NT2/D1 (cell line): ENCODE results near the gene BICDL1.

Experiments
- DNase-seq: peaks from one replicate; pipeline ENCODE4 v3.0.0-alpha.2; 2011; ENCODE audit warnings: low read depth, low spot score
- H3K27me3 ChIP-seq: 2 replicates; pipeline ENCODE4 v1.6.0; 2011; ENCODE audit warnings: mild to moderate bottlenecking; ENCODE audit not compliant: insufficient read length, insufficient read depth
- H3K36me3 ChIP-seq: 2 replicates; pipeline ENCODE4 v1.6.1; 2011; ENCODE audit warnings: mild to moderate bottlenecking, low read length, mixed read lengths; ENCODE audit not compliant: insufficient read depth, insufficient read length
- H3K4me1 ChIP-seq: 2 replicates; pipeline ENCODE4 v1.5.1; 2011; ENCODE audit not compliant: insufficient read depth, insufficient read length
- H3K4me3 ChIP-seq: 2 replicates; pipeline ENCODE4 v1.5.1; 2011; ENCODE audit warnings: low read depth; ENCODE audit not compliant: insufficient read length
- H3K9ac ChIP-seq: 2 replicates; pipeline ENCODE4 v1.6.0; 2011; ENCODE audit warnings: low read depth; ENCODE audit not compliant: insufficient read length
- H3K9me3 ChIP-seq: 2 replicates; pipeline ENCODE4 v1.5.1; 2011; ENCODE audit warnings: mild to moderate bottlenecking, low read length; ENCODE audit not compliant: insufficient read depth
- SUZ12 ChIP-seq: IDR thresholded peaks from 2 replicates; pipeline ENCODE4 v1.6.1; 2011; ENCODE audit not compliant: insufficient read length, insufficient read depth; ENCODE audit errors: extremely low read depth
- YY1 ChIP-seq: IDR thresholded peaks from 2 replicates; pipeline ENCODE4 v1.6.1; 2011; ENCODE audit not compliant: insufficient read length, insufficient read depth
- ZNF274 ChIP-seq: IDR thresholded peaks from 2 replicates; pipeline ENCODE4 v1.6.1; 2011; ENCODE audit warnings: mild to moderate bottlenecking, low read depth, low read length

The BICDL1 gene

GRCh38 chr12:120060196-120060595, 71.2 kb downstream of the BICDL1 start:
- Histone ChIP-seq H3K36me3 (no peaks in the 10 kb centered on the region), H3K9me3 (no peaks in the 10 kb centered on the region), H3K27me3 (no peaks in the 10 kb centered on the region), H3K4me1 (no peaks in the 10 kb centered on the region), H3K9ac (no peak overlapping the region), H3K4me3 (no peak overlapping the region)
- no peak for DNase-seq
- no peak for TF ChIP-seq SUZ12
- no peak for TF ChIP-seq YY1
- TF ChIP-seq ZNF274: no peak

- H3K9me3 ChIP-seq: no peaks in the 10 kb centered on the region
- H3K36me3 ChIP-seq: no peaks in the 10 kb centered on the region
- no peaks in the 10 kb centered on the region for H3K4me1 ChIP-seq
- TF ChIP-seq ZNF274 (no peak), SUZ12 (no peak), YY1 (no peak)
- no peak for DNase-seq
- no peak overlapping the region for H3K9ac ChIP-seq
- no peaks in the 10 kb centered on the region for H3K27me3 ChIP-seq
- no peak overlapping the region for H3K4me3 ChIP-seq
These were observed 71.7 kb downstream of the BICDL1 start for GRCh38 chr12:120060717-120061116.

GRCh38 chr12:120061575-120062214, 72.7 kb downstream of the BICDL1 start:
- no peaks in the 10 kb centered on the region for H3K27me3 ChIP-seq
- H3K36me3 ChIP-seq: no peaks in the 10 kb centered on the region
- H3K4me3 ChIP-seq: no peak overlapping the region
- no peaks in the 10 kb centered on the region for H3K4me1 ChIP-seq
- TF ChIP-seq YY1 (no peak), ZNF274 (no peak), SUZ12 (no peak)
- no peak for DNase-seq
- H3K9me3 ChIP-seq: no peaks in the 10 kb centered on the region
- no peak overlapping the region for H3K9ac ChIP-seq

GRCh38 chr12:120062976-120063579, 74.0 kb downstream of the BICDL1 start:
- TF ChIP-seq YY1: no peak
- no peak for TF ChIP-seq ZNF274
- TF ChIP-seq SUZ12: no peak
- DNase-seq: no peak
- H3K9ac ChIP-seq: no peak overlapping the region
- H3K9me3 ChIP-seq: no peaks in the 10 kb centered on the region
- no peaks in the 10 kb centered on the region for H3K36me3 ChIP-seq
- no peaks in the 10 kb centered on the region for H3K4me1 ChIP-seq
- H3K4me3 ChIP-seq: no peak overlapping the region
- H3K27me3 ChIP-seq: no peaks in the 10 kb centered on the region

- Histone ChIP-seq H3K4me3 (no peak overlapping the region), H3K36me3 (no peaks in the 10 kb centered on the region), H3K9ac (no peak overlapping the region), H3K27me3 (no peaks in the 10 kb centered on the region), H3K4me1 (no peaks in the 10 kb centered on the region), H3K9me3 (no peaks in the 10 kb centered on the region)
- no peak for DNase-seq
- TF ChIP-seq ZNF274 (no peak), SUZ12 (no peak), YY1 (no peak)
These were observed 75.3 kb downstream of the BICDL1 start for GRCh38 chr12:120064054-120064940.

GRCh38 chr12:120065472-120065871, 76.4 kb downstream of the BICDL1 start:
- no peaks in the 10 kb centered on the region for H3K27me3 ChIP-seq
- no peaks in the 10 kb centered on the region for H3K36me3 ChIP-seq

GRCh38 chr12:120066341-120066740, 77.3 kb downstream of the BICDL1 start:
- DNase-seq: no peak
- Histone ChIP-seq H3K36me3 (no peaks in the 10 kb centered on the region), H3K4me1 (no peaks in the 10 kb centered on the region), H3K4me3 (no peak overlapping the region), H3K9ac (no peak overlapping the region), H3K9me3 (no peaks in the 10 kb centered on the region), H3K27me3 (no peaks in the 10 kb centered on the region)
- TF ChIP-seq YY1: no peak
- TF ChIP-seq ZNF274: no peak
- TF ChIP-seq SUZ12: no peak

More at GRCh38 chr12:120065472-120065871, 76.4 kb downstream of the BICDL1 start:
- no peaks in the 10 kb centered on the region for H3K9me3 ChIP-seq
- H3K9ac ChIP-seq: no peak overlapping the region
- H3K4me1 ChIP-seq: no peaks in the 10 kb centered on the region
- TF ChIP-seq SUZ12 (no peak), ZNF274 (no peak)
- DNase-seq: no peak
- H3K4me3 ChIP-seq: no peak overlapping the region
